Placental epithelial cell (primary cell): ENCODE data around the gene CCDC13. TPM values are rescaled to one million over a fixed set of nuclear protein-coding genes. Genes with fewer than 3 reads are reported as not detected.

Experiments used
- small RNA-seq: library from RNA; depleted of rRNA; stranded (forward); fragments of <200 nt; gene quantifications from one replicate; pipeline ENCODE3, GENCODE V24; 2012
- total RNA-seq: library from RNA; depleted of rRNA; stranded (reverse); fragments of >200 nt; gene quantifications from 2 replicates; pipeline ENCODE4 v1.2.3, GENCODE V29; 2012

The CCDC13 gene, protein sequence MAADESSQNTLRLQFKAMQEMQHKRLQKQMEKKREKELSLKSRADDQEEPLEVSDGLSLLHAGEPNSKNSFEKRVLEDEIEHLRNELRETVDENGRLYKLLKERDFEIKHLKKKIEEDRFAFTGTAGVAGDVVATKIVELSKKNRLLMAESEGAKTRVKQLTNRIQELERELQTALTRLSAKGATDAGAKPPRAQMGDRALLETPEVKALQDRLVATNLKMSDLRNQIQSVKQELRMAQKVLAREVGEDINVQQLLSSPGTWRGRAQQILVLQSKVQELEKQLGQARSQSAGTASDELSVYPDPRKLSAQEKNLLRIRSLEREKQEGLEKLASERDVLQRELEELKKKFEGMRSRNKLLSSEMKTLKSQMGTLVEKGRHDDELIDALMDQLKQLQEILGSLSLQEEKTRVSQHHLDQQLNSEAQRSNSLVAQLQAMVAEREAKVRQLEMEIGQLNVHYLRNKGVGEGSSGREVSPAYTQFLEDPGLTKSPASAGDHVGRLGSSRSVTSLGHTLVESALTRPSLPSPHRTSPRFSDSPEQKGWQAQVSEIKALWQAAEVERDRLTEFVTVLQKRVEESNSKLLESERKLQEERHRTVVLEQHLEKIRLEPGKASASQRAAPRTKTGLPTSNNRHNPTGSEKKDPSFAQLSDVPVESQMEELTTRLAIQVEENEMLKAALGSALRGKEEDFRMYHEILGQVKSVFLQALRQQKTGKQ
- total RNA-seq = 0.11 and 0.79 TPM in 2 replicates

DNA sequence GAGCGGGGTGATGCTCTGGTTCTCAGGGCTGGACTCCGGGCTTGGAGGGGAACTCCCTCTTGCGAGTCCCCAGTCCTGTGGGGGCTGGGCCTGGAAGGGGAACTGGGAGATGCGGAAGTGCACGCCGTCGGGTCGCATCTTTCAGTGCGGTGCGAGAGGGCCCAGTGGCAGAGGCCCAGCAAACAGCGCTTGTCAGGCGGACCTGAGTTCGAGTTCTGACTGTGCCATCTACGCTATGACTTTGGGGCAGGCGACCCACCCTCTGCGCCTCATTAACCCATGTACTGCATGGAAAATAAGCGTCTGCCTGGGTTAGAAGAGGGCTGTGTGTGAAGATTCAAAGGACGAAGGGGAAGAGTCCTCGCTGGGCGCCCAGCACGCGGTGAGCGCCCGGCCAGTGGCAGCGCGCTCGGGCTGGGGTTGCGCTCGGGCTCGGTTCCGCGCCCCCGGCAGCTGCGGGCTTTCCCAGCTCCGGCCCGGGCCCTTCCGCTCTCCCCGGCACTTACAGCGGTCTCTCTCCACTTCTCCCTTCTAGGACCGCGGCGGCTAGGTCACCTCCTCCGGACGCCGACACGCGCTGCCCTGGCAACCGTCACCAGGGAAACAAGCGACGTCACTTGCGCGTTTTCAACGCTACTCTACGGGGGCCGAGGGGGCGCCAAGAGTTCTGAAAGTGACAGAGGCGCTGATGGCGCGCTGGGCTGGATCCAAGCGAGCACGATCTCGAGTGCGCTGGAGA is at the start of gene CCDC13:
Gene CCDC13 (minus strand): TSS at position 584 of the 739 bp plus-strand sequence. CDS start 14,908 bp downstream, outside the sequence.

DNA sequence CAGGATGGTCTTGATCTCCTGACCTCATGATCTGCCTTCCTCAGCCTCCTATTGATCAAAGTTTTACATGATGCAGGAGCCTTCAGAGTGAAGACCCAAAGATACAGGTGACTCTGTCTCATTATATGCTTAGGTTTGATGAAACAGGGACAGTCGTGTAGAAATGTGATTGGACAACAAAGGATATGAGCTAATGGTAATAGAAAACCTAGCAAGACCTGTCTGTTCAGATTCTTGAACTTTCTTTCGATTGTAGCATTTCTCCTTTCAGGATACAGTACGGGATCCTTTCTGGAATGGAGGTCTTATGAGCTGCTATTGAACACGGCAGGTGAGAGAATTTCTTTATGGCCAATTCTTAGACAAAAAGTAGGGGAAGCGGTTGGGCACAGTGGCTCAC is 36.1 kb upstream of the CCDC13 start, which contains the start of gene ACKR2:
Gene ACKR2 (plus strand): TSS at position 244 of the 400 bp plus-strand sequence. CDS start 55,058 bp downstream, outside the sequence.

DNA sequence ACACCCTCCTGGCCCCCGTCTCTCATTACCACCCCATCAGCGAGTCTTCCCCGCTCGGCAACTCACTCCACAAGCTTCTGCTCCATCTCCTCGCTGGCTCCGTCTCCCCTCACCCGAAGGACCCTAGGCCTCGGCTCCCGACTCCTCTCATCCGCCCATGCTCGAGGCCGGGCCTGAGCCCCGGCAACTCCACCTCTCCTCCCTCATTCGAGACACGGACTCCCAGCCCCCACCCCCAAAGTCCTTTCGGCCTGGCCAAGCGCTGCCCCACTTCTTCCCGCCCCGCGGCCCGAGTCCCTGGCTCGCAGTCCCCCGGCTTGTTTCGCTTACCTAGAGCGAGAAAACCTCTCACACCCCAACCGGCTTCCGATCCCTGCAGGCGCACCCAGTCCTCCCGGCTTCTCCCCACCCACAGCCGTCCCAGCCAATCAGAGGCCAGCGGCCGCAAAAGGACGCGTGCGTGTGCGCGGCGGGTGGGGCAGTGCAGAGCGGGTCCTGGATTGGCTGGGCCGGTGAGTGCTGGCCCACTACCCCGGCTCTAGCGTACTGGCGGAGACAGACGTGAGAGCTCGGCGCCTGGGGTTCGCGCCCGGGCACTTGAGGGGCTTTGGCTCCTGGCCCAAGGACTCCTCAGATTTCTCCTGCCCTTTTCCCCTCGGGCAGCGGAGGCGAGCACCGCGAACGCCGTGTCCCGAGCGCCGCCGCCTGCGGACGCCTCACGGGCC is 31.2 kb upstream of the CCDC13 start, which contains the start of gene HIGD1A:
Gene HIGD1A (minus strand): TSS at position 385 of the 725 bp plus-strand sequence. CDS start 10,237 bp downstream, outside the sequence.

Small RNAs within 50 kb of the gene (small RNA-seq; reads per million reads assigned to genes)
- not detected for gene CCDC13

Other genes starting within 250 kb of the CCDC13 start
- gene SEC22C, start 191.3 kb downstream of the CCDC13 start, total RNA-seq = 34.9 and 65.2 TPM in 2 replicates
- gene SS18L2, start 182.4 kb downstream of the CCDC13 start, total RNA-seq = 12.8 and 16.1 TPM in 2 replicates
- 97.9 and 124 TPM in 2 replicates for gene NKTR, start 172.6 kb downstream of the CCDC13 start, total RNA-seq
- 56.9 and 61.3 TPM in 2 replicates for gene ZBTB47, start 119.6 kb downstream of the CCDC13 start, total RNA-seq
- gene KLHL40, start 87.7 kb downstream of the CCDC13 start, total RNA-seq = not detected in 2 replicates
- gene HHATL, start 70.5 kb downstream of the CCDC13 start, total RNA-seq = not detected in 2 replicates
- 80.5 and 181 TPM in 2 replicates for gene HIGD1A, start 31.2 kb upstream of the CCDC13 start, total RNA-seq
- gene ACKR2, start 36.2 kb upstream of the CCDC13 start, total RNA-seq = 58.5 and 83.1 TPM in 2 replicates
- not detected in 2 replicates for gene CYP8B1, start 102.6 kb upstream of the CCDC13 start, total RNA-seq
- 17.1 and 19.6 TPM in 2 replicates for gene ZNF662, start 132.9 kb upstream of the CCDC13 start, total RNA-seq
- 23.2 and 24.3 TPM in 2 replicates for gene GASK1A, start 206.1 kb upstream of the CCDC13 start, total RNA-seq